HTR-8/SVneo (cell line): ENCODE results near the gene BCL2.

ENCODE experiments used
- DNase-seq: peaks from one replicate; pipeline ENCODE4 v3.0.0; 2011; ENCODE audit warnings: low spot score, mixed read lengths; ENCODE audit not compliant: insufficient read length
- FAIRE-seq: peaks from 2 replicates; lab custom pipeline; 2011; peaks lifted over from hg19 to GRCh38; lab: Jason Lieb, UNC

The BCL2 gene

DNA sequence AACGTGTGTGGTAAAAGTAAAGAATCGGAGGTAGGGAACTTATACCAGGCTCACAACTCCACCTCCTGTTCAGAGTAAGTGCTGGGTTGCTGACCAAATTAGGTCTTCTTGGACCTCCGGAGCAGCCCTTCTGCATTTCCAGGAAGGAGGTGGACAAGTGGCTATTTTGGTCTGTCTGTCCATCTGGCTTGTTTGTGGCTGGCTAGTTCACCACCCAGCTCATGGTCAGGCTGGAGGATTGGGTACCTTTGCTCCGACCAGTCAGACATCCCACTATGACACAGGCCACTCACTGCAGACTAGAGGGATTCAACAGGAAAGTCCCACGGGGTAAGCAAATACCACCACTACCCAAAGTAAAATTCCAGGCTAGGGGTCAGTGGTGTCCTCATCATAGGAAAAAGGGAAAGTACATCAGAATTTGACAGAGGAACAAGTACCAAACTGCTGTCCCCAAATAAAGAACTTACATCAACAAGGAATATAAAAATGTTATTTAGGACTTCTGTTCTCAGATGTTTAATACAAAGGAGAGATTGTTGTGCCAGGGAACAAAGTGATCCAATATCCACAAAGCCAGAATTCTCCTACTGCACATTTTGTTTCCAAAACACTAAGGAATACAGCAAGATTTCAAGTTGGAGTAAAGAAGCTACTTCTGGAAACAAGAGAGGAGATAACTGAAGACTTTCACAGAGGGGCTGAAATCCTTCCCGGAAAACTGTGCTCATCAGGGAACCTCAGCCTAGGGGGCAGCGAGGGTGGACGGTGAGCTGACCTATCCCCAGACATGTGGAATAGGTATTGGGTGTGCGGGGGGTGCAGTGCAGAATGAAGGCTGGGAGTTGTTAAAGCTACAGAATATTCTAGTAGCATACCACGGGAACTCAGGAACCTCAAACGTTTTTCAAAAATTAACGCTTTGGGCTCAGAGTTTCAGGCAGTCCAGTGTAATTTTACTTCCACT, 56.9 kb downstream of the BCL2 start:
- DNase-seq (no peak), FAIRE-seq (no peak)

DNA sequence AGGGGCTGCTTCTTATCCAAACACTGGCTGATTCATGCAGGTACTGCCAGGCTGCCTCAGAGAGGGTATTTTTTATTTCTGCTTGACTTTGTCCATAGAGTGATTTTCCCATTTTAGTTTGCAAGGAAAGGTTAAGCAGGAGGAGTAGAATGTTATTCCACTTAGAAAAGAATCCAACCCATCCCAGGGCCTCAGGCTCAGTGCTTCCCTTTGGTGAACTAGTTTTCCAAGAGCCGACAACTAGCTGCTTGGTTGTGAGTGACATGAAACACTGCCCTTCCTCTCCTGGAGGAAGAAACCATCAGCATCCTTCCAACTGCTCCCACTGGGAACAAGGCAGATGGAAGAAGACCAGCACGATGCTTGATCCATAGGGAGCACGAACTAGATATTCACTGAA, 58.5 kb downstream of the BCL2 start:
- FAIRE-seq (no peak), DNase-seq (no peak)

DNA sequence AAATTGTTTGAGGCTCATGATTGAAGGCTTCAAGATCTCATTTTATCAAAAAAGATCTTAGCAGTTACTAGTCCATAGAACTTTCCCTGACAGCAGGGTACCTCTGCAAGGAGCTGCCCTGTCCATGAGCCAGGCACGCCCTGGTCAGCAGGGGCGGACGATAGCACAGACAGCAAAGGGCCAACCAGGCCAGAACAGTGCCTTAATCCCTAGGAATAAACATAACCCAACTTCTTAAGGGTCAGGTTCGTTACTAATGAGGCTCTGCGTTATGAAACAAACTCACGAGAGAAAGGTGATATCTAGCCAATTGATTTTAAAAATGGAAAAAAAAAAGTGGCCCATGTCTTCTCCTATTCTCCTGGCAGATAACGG, 59.2 kb downstream of the BCL2 start:
- no peak for DNase-seq

DNA sequence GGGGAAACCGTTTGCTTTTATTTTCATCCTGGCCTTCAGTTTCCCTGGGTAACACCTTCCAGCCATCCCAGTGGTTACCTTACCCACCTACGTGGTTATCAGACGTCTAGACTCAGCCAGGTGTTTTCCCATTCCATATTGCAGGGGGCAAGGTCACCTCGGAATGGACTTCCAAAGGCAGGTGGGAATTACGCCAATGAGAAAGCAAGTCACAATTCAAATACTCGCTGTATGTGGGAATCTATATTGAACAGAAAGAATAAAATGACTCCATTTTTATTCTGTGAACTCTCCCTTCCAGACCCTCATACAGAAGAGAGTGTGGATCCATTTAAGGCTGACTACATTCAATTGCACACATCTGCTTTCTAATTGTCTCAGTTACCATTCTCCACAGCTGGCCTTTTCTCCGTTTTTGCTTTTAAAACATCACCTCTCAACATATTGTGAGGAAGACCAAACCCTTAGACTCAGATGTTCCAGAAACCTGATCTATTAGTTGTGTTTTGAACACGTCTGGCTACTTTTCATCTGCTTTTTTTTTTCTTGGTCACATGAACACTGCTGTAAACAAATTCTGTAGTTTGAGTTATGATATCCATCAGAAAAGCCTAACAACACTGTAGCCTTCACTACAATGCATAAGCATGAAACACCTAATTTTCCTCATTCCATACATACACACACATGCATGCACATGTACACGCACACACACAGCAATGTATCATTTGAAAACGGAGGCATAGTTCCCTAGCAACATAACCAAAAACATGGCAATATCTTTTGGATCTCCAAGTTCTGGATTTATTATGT, 59.8 kb downstream of the BCL2 start:
- FAIRE-seq (no peak), DNase-seq (no peak)

More for the DNA sequence above, 59.2 kb downstream of the BCL2 start:
- no peak for FAIRE-seq

DNA sequence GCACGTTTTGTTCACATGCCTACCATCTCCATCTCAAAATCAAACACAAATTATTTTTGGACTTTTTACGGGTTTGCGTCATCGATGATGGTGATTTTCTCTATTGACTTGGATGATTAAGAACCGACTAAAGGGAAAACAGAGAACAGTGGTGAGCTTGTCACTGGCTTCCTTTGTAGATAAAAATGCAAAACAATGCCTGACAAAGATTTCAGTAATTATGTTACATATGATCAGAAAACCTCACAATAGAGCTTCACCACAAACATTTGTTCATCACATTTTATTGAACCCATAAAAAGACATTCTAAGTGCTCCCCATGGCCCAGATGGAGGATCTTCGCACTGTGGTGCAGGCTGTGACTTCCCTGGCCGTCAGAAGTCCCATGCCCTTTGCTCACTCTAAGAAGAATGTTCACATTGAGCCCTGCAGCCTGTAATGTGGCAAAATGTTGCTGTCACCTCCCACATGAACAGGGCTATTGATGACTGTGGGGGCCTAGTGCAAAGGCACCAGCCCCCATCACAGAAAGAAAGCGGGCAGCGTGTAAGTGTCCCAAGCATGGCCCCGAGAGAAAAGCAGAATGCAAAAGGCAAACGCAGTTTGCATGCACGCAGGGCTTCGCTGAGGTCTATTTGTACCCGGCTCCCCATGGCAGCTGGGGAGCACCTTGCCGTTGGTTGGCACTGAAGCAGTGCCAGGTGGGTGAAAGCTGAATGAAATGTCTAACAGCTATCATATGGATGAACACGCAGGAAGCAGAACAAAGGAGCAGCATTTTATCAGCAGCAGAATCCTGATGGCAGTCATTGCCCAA, 60.6 kb downstream of the BCL2 start:
- FAIRE-seq (no peak), DNase-seq (no peak)

DNA sequence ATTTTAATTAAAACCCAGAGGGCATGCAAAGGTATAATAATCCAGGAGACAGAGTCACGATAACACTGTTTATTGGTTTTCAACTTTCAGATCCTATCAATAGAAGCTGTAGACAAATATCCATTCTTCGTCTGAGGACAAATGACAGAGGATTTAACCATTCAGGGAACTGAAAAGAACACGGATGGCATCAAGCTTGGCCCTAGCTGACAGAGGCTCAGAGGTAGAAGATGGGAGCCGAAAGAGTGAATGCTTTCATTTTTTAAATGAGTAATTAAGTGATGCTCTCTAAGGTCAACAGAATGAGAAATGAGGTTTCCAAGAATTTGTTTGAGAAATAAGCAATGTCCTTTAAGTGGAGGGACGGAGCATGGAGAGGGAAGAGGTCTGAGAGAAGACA, 62.1 kb downstream of the BCL2 start:
- no peak for FAIRE-seq
- no peak for DNase-seq

DNA sequence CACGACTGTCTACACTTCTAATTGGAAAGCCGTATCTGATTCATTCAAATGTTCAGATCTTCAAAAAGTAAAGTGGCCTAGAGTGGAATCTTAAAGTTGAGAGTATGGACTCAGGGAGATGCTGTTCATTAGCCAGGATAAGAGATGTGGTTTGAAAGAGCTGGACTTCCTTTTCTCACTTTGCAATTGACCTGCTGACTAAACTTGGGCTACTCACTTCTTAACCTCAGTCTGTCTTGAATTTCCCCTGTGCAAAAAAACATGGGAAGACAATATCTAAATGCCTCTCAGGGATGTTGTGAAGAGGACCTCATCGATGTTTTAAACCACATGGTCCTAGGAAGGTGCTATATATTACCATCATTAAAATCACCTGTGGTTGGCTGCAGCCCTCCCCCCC, 64.1 kb downstream of the BCL2 start:
- no peak for FAIRE-seq
- DNase-seq, result no peak

DNA sequence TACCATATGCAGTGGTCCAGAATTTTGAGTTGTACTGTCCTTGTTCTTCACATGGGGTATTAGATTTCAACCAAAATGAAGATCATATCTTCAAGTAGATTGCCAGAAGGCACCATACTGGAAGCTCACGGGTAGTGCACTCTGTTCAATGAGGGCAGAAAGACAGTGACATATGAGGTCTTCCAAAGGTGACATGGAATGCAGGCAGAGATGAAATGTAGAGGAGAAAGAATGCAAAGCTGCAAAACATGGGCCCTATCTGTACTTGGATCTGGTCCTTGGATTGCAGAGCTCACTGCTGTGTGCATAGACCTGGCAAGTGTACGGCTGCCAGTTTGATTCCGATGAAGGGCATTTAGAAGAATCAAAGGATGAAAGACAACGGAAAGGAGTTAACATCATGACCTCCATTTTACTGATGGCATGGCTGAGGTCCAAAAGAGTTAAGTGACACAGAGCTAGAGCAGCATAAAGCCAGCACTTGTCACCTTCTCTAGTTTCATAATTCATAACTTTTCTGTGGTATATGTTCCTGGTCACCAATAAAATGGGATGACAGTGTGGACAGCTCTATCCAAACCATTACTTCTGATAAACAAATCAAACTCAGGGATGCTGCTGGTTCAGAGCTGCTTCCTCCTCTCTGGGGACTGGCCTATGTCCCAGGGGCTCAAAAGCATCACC, 64.7 kb downstream of the BCL2 start:
- DNase-seq (no peak), FAIRE-seq (no peak)

DNA sequence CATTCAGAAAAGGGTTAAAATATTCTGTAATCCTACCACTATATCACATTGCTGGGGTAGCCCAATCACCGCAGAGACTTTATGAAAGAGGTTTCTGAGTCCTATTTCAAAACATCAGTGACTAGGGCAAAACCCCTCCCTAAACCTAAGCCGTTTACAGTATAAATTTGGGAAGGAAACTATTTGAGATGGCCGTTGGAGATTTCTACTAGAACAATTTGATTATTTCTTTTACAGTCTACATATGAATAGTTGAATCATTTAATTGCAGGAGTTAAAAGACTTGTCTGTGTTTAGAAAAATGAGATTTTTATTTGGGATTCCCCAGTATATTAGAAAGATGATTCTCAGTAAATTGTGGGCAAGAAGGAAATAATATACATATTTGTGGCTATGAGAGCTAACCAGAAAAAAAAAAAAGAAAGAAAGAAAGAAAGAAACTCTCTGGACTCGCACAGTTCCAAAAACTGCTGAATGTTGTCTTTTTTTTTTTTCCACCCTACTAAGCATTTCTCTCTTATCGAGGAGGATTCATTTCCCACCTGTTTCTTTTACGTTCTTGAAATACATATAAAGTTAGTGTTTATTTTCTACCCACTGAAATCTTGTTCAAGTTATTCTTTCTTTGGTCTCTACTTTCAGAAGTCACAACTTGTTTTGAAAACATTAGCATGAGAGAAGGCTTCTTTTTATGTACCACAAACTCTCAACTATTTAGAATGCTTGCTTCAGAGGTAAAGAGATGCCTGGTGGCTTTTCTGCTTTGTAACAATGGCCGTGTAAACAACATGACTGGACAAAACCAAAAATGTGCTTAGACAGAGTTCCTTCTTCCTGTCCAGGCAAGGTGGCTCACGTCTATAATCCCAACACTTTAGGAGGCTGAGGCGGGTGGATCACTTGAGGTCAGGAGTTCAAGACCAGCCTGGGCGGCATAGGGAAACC, 65.9 kb downstream of the BCL2 start:
- DNase-seq, result no peak
- no peak for FAIRE-seq

DNA sequence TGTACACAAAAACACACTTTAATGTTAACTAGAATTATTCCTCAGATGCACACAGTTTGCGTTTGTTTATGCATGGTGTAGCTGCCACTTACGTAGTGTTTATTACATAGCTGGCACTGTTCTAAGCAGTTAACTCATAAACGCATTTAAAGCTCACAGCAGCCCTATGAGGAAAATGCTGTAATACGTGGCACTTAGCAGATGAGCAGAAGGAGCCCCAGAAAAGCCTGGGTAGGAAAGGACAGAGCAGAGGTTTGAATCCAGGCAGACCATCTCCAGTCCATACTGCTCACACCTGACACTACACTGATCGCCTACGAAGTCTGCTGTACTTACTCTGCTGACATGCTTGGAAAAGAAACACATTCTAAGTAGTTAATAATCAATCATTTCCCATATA, 66.6 kb downstream of the BCL2 start:
- DNase-seq (no peak), FAIRE-seq (no peak)

DNA sequence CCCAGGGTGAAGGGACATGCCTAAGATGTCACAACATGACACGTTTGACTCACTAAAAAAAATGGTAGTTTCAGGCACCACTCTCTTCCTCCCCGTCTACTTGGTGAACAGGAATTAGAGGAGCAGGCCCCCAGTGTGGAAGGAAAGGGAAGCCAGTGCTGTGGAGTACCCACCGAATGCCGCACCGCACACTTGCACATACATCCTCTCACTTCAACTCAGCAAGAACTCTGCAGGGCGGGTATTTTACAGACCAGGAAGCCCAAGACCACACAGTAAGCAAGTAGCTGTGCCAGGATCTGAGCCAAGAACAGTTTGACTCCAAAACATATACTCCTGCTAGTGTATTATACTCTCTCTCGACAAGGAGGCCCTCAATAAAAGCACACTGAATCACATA, 69.8 kb downstream of the BCL2 start:
- no peak for FAIRE-seq

DNA sequence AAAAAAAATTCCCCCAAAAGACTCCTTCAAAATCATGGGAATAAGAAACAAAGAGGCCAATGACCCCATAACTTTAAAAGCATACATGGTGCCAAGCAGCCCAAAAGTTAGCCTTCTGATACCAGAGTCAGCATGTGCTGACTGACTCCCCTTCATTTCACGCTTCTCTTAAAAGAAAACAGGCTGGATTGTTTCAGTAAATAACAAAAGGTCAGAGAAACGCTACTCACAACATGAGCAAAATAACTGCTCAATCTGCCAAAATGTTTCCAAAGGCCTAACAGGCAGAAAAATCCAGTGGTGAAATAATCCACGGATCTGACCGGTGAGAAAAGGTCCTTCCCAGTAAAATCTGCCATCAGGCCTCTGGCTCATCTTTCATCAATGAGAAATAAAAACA, 71.6 kb downstream of the BCL2 start:
- FAIRE-seq (no peak), DNase-seq (no peak)

More for the DNA sequence above, 69.8 kb downstream of the BCL2 start:
- no peak for DNase-seq

DNA sequence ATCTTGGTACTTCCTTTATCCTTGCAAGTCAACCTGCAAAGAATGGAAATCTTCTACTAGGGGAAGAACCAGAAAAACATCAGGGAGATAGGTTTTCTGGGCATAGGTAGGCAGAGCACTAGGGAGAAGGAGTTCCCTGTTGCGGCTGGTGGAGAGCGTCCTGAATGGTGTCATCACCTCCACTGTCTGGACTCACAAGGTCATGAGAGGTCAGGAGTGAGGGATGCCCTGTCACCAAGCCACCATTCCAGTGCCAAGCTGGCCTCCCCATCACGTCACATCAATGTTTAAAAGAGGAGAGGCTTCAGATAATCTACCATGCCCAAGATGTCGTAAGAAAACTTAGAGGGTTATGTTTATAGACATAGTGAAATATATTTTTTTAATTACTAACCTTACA, 72.1 kb downstream of the BCL2 start:
- FAIRE-seq (no peak), DNase-seq (no peak)

DNA sequence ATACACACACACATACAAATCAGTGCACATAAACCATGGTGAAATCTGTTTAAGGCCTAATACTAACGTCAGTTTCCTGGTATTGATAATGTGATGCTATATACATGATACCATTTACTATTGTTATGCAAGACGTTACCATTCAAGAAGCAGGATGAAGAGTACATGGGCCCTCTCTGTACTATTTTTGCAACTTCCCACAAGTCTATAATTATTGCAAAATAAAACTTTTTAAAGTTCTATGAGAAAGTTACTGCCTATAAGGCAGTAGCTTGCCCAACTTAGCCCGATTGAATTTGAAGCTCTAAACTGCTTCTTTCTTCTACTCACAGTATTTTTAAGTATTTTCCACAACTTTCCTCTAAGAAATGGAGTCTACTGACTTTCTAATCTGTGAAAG, 74.0 kb downstream of the BCL2 start:
- DNase-seq (no peak), FAIRE-seq (no peak)

DNA sequence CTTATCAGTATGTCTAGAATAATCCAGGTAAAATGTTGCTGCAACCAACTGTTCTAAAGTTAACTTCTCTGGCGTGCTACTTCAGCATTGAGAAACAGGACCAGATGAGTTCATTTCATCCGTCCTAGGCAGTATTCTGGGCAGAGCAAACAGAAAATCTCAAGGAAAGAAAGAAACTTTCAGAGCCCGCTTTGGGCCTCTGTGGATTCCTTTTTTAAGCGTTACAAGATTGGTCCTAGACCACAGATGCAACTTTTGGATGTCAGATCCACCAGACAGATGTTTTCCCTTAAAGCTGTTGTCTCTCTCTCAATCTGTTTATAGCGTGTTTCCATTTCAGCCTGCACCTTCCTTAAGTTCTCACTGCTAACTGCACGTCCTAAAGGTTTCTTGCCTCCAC, 75.0 kb downstream of the BCL2 start:
- FAIRE-seq, result no peak
- DNase-seq, result no peak

DNA sequence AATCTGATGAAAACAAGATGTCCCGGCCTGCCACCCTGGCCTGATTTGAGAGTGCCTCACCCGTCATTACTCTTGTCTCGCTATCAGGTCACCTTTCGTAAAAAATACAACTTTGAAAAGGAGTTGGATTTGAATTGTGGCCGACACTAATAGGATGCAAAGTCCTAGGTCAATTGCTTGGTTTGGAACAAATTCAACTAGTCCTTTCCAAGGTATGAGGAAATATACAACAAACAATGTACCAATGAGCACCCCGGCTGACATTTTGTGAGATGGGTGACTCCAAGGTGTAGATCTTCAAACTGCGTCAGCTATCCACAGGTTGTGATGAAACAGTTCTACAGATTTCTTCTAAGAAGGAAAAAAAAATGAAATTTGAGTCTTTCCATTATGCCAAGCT, 77.8 kb downstream of the BCL2 start:
- DNase-seq, result no peak
- no peak for FAIRE-seq

DNA sequence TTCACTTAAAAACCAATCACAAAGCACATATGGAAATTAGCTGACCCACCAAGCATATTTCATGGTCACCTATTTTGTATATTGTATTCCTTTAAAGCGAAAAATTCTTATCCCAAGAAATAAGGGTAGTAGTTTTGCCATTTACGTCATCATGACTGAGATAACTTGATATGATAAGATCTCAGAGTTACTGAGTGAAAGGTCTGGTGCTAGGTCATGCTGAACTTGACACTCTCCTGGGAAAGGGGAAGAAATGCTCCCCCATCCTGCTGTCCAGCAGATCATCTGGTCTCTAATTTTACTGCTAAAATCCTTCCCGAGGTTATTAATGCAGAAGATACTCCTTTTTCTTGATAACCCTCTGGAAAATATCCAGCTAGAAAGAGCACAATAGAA, 78.3 kb downstream of the BCL2 start:
- no peak for FAIRE-seq
- no peak for DNase-seq

DNA sequence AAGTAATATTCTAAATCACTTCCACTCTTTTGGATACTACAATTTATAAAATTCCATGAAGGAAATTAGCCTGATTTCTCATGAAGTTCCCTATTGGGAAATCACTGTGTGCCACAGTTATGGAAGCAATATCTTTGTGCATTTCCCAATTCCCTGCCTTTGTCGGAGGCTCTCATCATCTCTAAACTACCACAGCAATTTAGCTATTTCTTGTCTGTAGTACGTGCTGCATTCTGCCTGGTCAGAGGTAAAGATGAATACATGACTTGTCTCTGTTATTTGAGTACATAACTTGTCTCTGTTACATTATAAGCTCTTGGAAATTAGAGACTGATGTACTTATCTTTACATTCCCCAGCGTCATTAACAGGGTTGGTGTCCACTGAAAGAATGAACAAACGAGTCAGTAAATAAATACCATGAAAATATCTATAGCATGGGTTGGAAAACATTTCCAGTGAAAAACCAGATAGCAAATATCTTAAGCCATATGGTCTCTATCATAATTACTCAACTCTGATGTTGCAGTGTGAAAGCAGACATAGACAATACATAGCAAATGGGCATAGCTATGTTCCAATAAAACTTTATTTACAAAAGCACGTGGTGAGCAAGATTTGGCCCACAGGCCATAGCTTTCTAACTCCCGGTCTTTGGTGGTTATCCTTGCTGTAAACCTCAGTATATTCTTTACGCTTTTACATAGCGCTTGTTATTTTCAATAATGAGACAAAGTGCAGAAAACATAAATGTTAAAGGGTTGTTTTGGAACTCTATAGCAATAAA, 78.8 kb downstream of the BCL2 start:
- DNase-seq (no peak), FAIRE-seq (no peak)
